OCI-LY7 (cell line): Measurements from ENCODE around the gene TMEM50B. TPM values are rescaled to one million over a fixed set of nuclear protein-coding genes. Genes with fewer than 3 reads are reported as not detected.

Source experiments
- BruUV-seq: library from RNA; stranded (reverse); fragments of 400-500 nt; replicated peaks from 2 replicates; lab custom pipeline; 2021; lab: Mats Ljungman, UMichigan
- CTCF ChIA-PET: fragments of 300-600 bp; sonication (Branson Sonifier 250); formaldehyde crosslinking; loops from one replicate; lab custom pipeline; 2022; ENCODE audit warnings: antibody characterized with exemption; ENCODE audit not compliant: unreplicated experiment; lab: Charles Lee
- POLR2A ChIA-PET: fragments of 300-600 bp; sonication (Branson Sonifier 250); formaldehyde crosslinking; loops from one replicate; lab custom pipeline; 2022; ENCODE audit warnings: antibody characterized with exemption; lab: Charles Lee
- DNase-seq: peaks from one replicate; pipeline ENCODE4 v3.0.0-alpha.2; 2015; ENCODE audit warnings: low spot score
- H2AFZ ChIP-seq: fragments of 200-600 bp; sonication (generic), shearing (Covaris generic); 2 replicates; pipeline ENCODE4 v1.6.1; 2014; ENCODE audit warnings: mild to moderate bottlenecking, antibody characterized with exemption, low read length, moderate library complexity
- H3K27ac ChIP-seq: fragments of 200-600 bp; sonication (generic); 2 replicates; pipeline ENCODE4 v1.5.1; 2014; ENCODE audit warnings: mixed run types, low read depth, mild to moderate bottlenecking, moderate library complexity, low read length, inconsistent platforms; ENCODE audit not compliant: poor library complexity, severe bottlenecking
- H3K36me3 ChIP-seq: fragments of 200-600 bp; sonication (generic); 2 replicates; pipeline ENCODE4 v1.6.1; 2014; ENCODE audit warnings: mild to moderate bottlenecking, antibody characterized with exemption, low read length, moderate library complexity, mixed read lengths; ENCODE audit not compliant: insufficient read depth
- H3K4me1 ChIP-seq: fragments of 200-600 bp; sonication (generic); 2 replicates; pipeline ENCODE4 v1.5.1; 2014; ENCODE audit warnings: mild to moderate bottlenecking, low read length; ENCODE audit not compliant: insufficient read depth, poor library complexity, severe bottlenecking
- H3K4me2 ChIP-seq: fragments of 200-600 bp; sonication (generic); 2 replicates; pipeline ENCODE4 v1.6.1; 2014; ENCODE audit warnings: mild to moderate bottlenecking, low read length
- H3K4me3 ChIP-seq: fragments of 200-600 bp; sonication (generic); 2 replicates; pipeline ENCODE4 v1.5.1; 2014; ENCODE audit warnings: mild to moderate bottlenecking, low read depth, low read length; ENCODE audit not compliant: poor library complexity, severe bottlenecking
- H3K79me2 ChIP-seq: fragments of 200-600 bp; sonication (generic); 2 replicates; pipeline ENCODE4 v1.6.1; 2016; ENCODE audit warnings: low read depth, mild to moderate bottlenecking, low read length, moderate library complexity, mixed read lengths; ENCODE audit not compliant: insufficient read depth
- H3K9me2 ChIP-seq: fragments of 200-600 bp; sonication (generic); 2 replicates; pipeline ENCODE4 v1.6.1; 2016; ENCODE audit warnings: mild to moderate bottlenecking, low read length, mixed read lengths; ENCODE audit not compliant: insufficient read depth
- H3K9me3 ChIP-seq: fragments of 200-600 bp; sonication (generic); 2 replicates; pipeline ENCODE4 v1.6.1; 2014; ENCODE audit warnings: mild to moderate bottlenecking, mixed run types, low read length, mixed read lengths
- H4K20me1 ChIP-seq: fragments of 200-600 bp; sonication (generic); 2 replicates; pipeline ENCODE4 v1.6.1; 2014; ENCODE audit warnings: mild to moderate bottlenecking, antibody characterized with exemption, low read length, moderate library complexity, mixed read lengths; ENCODE audit not compliant: insufficient read depth
- CTCF ChIP-seq: fragments of 200-600 bp; sonication (generic); conservative IDR thresholded peaks from 2 replicates; pipeline ENCODE4 v1.5.1; 2014; ENCODE audit warnings: mild to moderate bottlenecking, antibody characterized with exemption, low read length, moderate library complexity, mixed read lengths
- EZH2phosphoT487 ChIP-seq: fragments of 200-600 bp; sonication (generic); IDR thresholded peaks from 2 replicates; pipeline ENCODE4 v1.6.1; 2018; ENCODE audit warnings: low read depth, borderline replicate concordance, mild to moderate bottlenecking, mixed run types, antibody characterized with exemption, low read length, moderate library complexity, mixed read lengths
- intact Hi-C: fragments of 100-400 bp; cut with micrococcal nuclease; formaldehyde crosslinking; loops from one replicate; pipeline ENCODE4 v1.10.0; 2022; ENCODE audit not compliant: unreplicated experiment
- total RNA-seq, 2 experiments: library from RNA; depleted of rRNA in 1 of 2; stranded (reverse); fragments of >200 nt in 1 of 2; shearing (Covaris generic) in 1 of 2; gene quantifications; 2 replicates each; pipeline ENCODE4 v1.2.3, GENCODE V29; 2014 to 2022

Gene TMEM50B
- total RNA-seq, 2 experiments from 2014 or later = 24.4 to 30.3 TPM

- peak overlapping the region; percentile 78 for H3K4me2 ChIP-seq
- H3K4me1 ChIP-seq = peaks cover 11% of the 10 kb centered on the region
- TF ChIP-seq CTCF (no peak), EZH2phosphoT487 (no peak)
- no peaks in the 10 kb centered on the region for H3K79me2 ChIP-seq
- H4K20me1 ChIP-seq = no peaks in the 10 kb centered on the region
- no peaks in the 10 kb centered on the region for H3K36me3 ChIP-seq
- H3K4me3 ChIP-seq = peak overlapping the region; percentile 72
- H3K9me3 ChIP-seq = no peaks in the 10 kb centered on the region
- no peaks in the 10 kb centered on the region for H3K9me2 ChIP-seq
- H3K27ac ChIP-seq = no peak overlapping the region
- DNase-seq = peak; percentile 17
- intact Hi-C loops = loop anchor here (5.0 kb wide), 1 partner anchor 51 kb away; the partner anchor contains the start of genes GART and SON
- peak overlapping the region; percentile 89 for H2AFZ ChIP-seq
- POLR2A ChIA-PET = interaction anchor here (0.6 to 4.4 kb wide), 9 partner anchors 10 to 784 kb away, joined by 3 to 43 read pairs (median 4); partner anchors contain the start of genes DONSON, SON and TMEM50B
- BruUV-seq = no TSS peak
- CTCF ChIA-PET = interaction anchor here (0.6 to 1.0 kb wide), 3 partner anchors 11 to 115 kb away, joined by 3 to 5 read pairs (median 3); partner anchors contain the start of genes SON and TMEM50B
Observed at GRCh38 chr21:33490991-33491372, 11.2 kb upstream of the TMEM50B start.

GRCh38 chr21:33488936-33489335 lies 9.2 kb upstream of the TMEM50B start:
- no peak for TF ChIP-seq EZH2phosphoT487
- no peak for TF ChIP-seq CTCF
- CTCF ChIA-PET = interaction anchor here (0.6 kb wide), 1 partner anchor 9 kb away, joined by 4 read pairs; the partner anchor contains the start of gene TMEM50B
- intact Hi-C loops = no loop called here

GRCh38 chr21:33487996-33488395 lies 8.2 kb upstream of the TMEM50B start:
- TF ChIP-seq EZH2phosphoT487 = no peak
- TF ChIP-seq CTCF = no peak
- Histone ChIP-seq H3K9me2 (no peaks in the 10 kb centered on the region), H3K36me3 (no peaks in the 10 kb centered on the region), H3K79me2 (no peaks in the 10 kb centered on the region), H3K4me1 (peaks cover 11% of the 10 kb centered on the region), H4K20me1 (no peaks in the 10 kb centered on the region), H3K4me3 (no peak overlapping the region), H3K4me2 (no peak overlapping the region), H2AFZ (no peak overlapping the region), H3K9me3 (no peaks in the 10 kb centered on the region), H3K27ac (no peak overlapping the region)
- DNase-seq = no peak
- intact Hi-C loops = no loop called here
- no TSS peak for BruUV-seq
- ChIA-PET CTCF (no interaction called here), POLR2A (no interaction called here)

More at GRCh38 chr21:33488936-33489335, 9.2 kb upstream of the TMEM50B start:
- Histone ChIP-seq H3K4me1 (peaks cover 11% of the 10 kb centered on the region), H3K9me3 (no peaks in the 10 kb centered on the region), H3K27ac (no peak overlapping the region), H3K4me2 (no peak overlapping the region), H3K36me3 (no peaks in the 10 kb centered on the region), H2AFZ (no peak overlapping the region), H3K79me2 (no peaks in the 10 kb centered on the region), H3K9me2 (no peaks in the 10 kb centered on the region), H4K20me1 (no peaks in the 10 kb centered on the region), H3K4me3 (no peak overlapping the region)
- no TSS peak for BruUV-seq
- POLR2A ChIA-PET = interaction anchor here (4.4 kb wide), 1 partner anchor 8 kb away, joined by 43 read pairs; the partner anchor contains the start of gene TMEM50B
- DNase-seq = no peak
